Neural cell (in vitro differentiated cells): ENCODE measurements around the gene EML6. TPM values are rescaled to one million over a fixed set of nuclear protein-coding genes. Genes with fewer than 3 reads are reported as not detected.
"Not testable (repeated sequence)": the region's sequence is repeated elsewhere in the genome, so short reads cannot be mapped to it uniquely, and the experiment has no call there.

Source experiments
- H2AFZ ChIP-seq: fragments of 200-600, 300-800 bp; sonication (generic), shearing (Covaris generic); 2 replicates; pipeline ENCODE4 v1.6.0; 2014; ENCODE audit warnings: low read depth, mild to moderate bottlenecking, antibody characterized with exemption, low read length, moderate library complexity
- H3F3A ChIP-seq: fragments of 200-600 bp; shearing (Covaris generic); 2 replicates; pipeline ENCODE4 v1.6.1; 2016; ENCODE audit warnings: mild to moderate bottlenecking, moderate library complexity, mixed read lengths, antibody characterized with exemption, low read length; ENCODE audit not compliant: insufficient read depth, poor library complexity, severe bottlenecking
- H3K27ac ChIP-seq: fragments of 200-600, 300-800 bp; sonication (generic), shearing (Covaris generic); 2 replicates; pipeline ENCODE4 v1.5.1; 2014; ENCODE audit warnings: mild to moderate bottlenecking, low read length, moderate library complexity
- H3K27me3 ChIP-seq: fragments of 300-800, 200-600 bp; sonication (generic), shearing (Covaris generic); 2 replicates; pipeline ENCODE4 v1.6.0; 2014; ENCODE audit warnings: mild to moderate bottlenecking, low read depth, low read length, moderate library complexity; ENCODE audit not compliant: insufficient read depth
- H3K36me3 ChIP-seq: fragments of 300-800, 200-600 bp; sonication (generic), shearing (Covaris generic); 2 replicates; pipeline ENCODE4 v1.5.1; 2014; ENCODE audit warnings: mild to moderate bottlenecking, antibody characterized with exemption, low read length, moderate library complexity; ENCODE audit not compliant: insufficient read depth
- H3K4me2 ChIP-seq: fragments of 300-800, 200-600 bp; sonication (generic), shearing (Covaris generic); 2 replicates; pipeline ENCODE4 v1.6.0; 2014; ENCODE audit warnings: mild to moderate bottlenecking, low read length
- H3K4me3 ChIP-seq: fragments of 300-800, 200-600 bp; sonication (generic), shearing (Covaris generic); 2 replicates; pipeline ENCODE4 v1.5.1; 2014; ENCODE audit warnings: mild to moderate bottlenecking, low read length, moderate library complexity
- H3K79me2 ChIP-seq: fragments of 200-600 bp; shearing (Covaris generic); replicated peaks from 2 replicates; pipeline ENCODE4 v1.6.0; 2014; ENCODE audit warnings: mild to moderate bottlenecking, low read length, moderate library complexity; ENCODE audit not compliant: insufficient read depth
- H3K9ac ChIP-seq: fragments of 300-800, 200-600 bp; sonication (generic), shearing (Covaris generic); 2 replicates; pipeline ENCODE4 v1.6.1; 2016; ENCODE audit warnings: mild to moderate bottlenecking, low read length, mixed read lengths
- H3K9me2 ChIP-seq: fragments of 200-600 bp; shearing (Covaris generic); 2 replicates; pipeline ENCODE4 v1.6.1; 2016; ENCODE audit warnings: mild to moderate bottlenecking, low read length, mixed read lengths; ENCODE audit not compliant: insufficient read depth
- H3K9me3 ChIP-seq: fragments of 200-600, 300-800 bp; sonication (generic), shearing (Covaris generic); 2 replicates; pipeline ENCODE4 v1.6.1; 2016; ENCODE audit warnings: mild to moderate bottlenecking, mixed run types, low read length, moderate library complexity, mixed read lengths
- H4K20me1 ChIP-seq: fragments of 200-600 bp; shearing (Covaris generic); 2 replicates; pipeline ENCODE4 v1.6.1; 2016; ENCODE audit warnings: mild to moderate bottlenecking, mixed run types; ENCODE audit not compliant: insufficient read depth
- EP300 ChIP-seq: fragments of 450-650 bp; conservative IDR thresholded peaks from 2 replicates; pipeline ENCODE4 v1.6.1; 2014; ENCODE audit warnings: antibody characterized with exemption, mild to moderate bottlenecking, moderate library complexity; ENCODE audit not compliant: poor library complexity, severe bottlenecking
- EZH2 ChIP-seq: fragments of 200-600, 300-800 bp; shearing (Covaris generic), sonication (generic); IDR thresholded peaks from 2 replicates; pipeline ENCODE4 v1.6.1; 2014; ENCODE audit warnings: antibody characterized with exemption, low read length, borderline replicate concordance, mild to moderate bottlenecking; ENCODE audit not compliant: insufficient read depth, poor library complexity, severe bottlenecking
- MXI1 ChIP-seq: fragments of 450-650 bp; conservative IDR thresholded peaks from 2 replicates; pipeline ENCODE4 v1.6.1; 2014; ENCODE audit warnings: antibody characterized with exemption, mild to moderate bottlenecking; ENCODE audit not compliant: poor library complexity, severe bottlenecking
- POLR2AphosphoS5 ChIP-seq: IDR thresholded peaks from 2 replicates; pipeline ENCODE4 v1.6.1; 2012
- RAD21 ChIP-seq: fragments of 450-650 bp; conservative IDR thresholded peaks from 2 replicates; pipeline ENCODE4 v1.6.1; 2014; ENCODE audit warnings: antibody characterized with exemption, mild to moderate bottlenecking, moderate library complexity
- SMC3 ChIP-seq: fragments of 450-650 bp; conservative IDR thresholded peaks from 2 replicates; pipeline ENCODE4 v1.6.1; 2014; ENCODE audit warnings: antibody characterized with exemption, mild to moderate bottlenecking, moderate library complexity; ENCODE audit not compliant: poor library complexity
- TAF1 ChIP-seq: IDR thresholded peaks from 2 replicates; pipeline ENCODE4 v1.6.1; 2012; ENCODE audit warnings: low read depth
- polyA plus RNA-seq: library from polyadenylated mRNA; depleted of rRNA; stranded (reverse); fragments of >200 nt; gene quantifications from 2 replicates; pipeline ENCODE4 v1.2.3, GENCODE V29; 2014
- TF ChIP-seq, protein P1 (sequence below): fragments of 450-650 bp; IDR thresholded peaks from 2 replicates; pipeline ENCODE4 v1.5.1; 2014; ENCODE audit warnings: antibody characterized with exemption, mild to moderate bottlenecking, moderate library complexity; ENCODE audit not compliant: poor library complexity, severe bottlenecking
- TF ChIP-seq, protein P2 (sequence below): IDR thresholded peaks from 2 replicates; pipeline ENCODE4 v1.6.1; 2012; ENCODE audit warnings: borderline replicate concordance

The EML6 gene
- polyA plus RNA-seq, 1 donor from 2014 or later, result 13.4 TPM

DNA sequence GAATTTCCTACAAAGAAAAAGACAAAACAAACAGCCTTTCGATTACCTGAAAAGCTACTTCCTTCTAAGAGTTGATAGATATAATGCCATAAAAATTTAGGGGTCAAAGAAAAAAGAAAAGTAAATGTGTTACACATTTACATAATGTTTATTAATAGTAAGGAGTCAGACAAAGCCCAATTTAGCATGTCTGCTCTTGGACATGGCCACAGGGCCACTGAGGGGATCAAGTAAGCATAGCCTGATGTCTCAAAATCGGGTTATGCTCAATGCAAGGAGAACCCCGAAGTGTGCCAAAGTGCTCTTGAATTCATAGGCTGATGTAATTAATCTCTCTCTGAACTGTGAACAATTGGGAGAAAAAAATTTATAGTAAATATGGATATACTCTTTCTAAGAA, 265.1 kb downstream of the EML6 start:
- no peak overlapping the region for H3K9ac ChIP-seq
- H3K4me2 ChIP-seq, result no peak overlapping the region
- H2AFZ ChIP-seq, result no peak overlapping the region
- H3K36me3 ChIP-seq, result peaks cover 26% of the 10 kb centered on the region
- H3K27ac ChIP-seq, result no peak overlapping the region
- TF ChIP-seq RAD21 (no peak), MXI1 (no peak), SMC3 (no peak), EP300 (no peak), EZH2 (no peak), TAF1 (no peak), POLR2AphosphoS5 (no peak)
- TF ChIP-seq, protein P1, sequence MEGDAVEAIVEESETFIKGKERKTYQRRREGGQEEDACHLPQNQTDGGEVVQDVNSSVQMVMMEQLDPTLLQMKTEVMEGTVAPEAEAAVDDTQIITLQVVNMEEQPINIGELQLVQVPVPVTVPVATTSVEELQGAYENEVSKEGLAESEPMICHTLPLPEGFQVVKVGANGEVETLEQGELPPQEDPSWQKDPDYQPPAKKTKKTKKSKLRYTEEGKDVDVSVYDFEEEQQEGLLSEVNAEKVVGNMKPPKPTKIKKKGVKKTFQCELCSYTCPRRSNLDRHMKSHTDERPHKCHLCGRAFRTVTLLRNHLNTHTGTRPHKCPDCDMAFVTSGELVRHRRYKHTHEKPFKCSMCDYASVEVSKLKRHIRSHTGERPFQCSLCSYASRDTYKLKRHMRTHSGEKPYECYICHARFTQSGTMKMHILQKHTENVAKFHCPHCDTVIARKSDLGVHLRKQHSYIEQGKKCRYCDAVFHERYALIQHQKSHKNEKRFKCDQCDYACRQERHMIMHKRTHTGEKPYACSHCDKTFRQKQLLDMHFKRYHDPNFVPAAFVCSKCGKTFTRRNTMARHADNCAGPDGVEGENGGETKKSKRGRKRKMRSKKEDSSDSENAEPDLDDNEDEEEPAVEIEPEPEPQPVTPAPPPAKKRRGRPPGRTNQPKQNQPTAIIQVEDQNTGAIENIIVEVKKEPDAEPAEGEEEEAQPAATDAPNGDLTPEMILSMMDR, result no peak
- TF ChIP-seq, protein P2, sequence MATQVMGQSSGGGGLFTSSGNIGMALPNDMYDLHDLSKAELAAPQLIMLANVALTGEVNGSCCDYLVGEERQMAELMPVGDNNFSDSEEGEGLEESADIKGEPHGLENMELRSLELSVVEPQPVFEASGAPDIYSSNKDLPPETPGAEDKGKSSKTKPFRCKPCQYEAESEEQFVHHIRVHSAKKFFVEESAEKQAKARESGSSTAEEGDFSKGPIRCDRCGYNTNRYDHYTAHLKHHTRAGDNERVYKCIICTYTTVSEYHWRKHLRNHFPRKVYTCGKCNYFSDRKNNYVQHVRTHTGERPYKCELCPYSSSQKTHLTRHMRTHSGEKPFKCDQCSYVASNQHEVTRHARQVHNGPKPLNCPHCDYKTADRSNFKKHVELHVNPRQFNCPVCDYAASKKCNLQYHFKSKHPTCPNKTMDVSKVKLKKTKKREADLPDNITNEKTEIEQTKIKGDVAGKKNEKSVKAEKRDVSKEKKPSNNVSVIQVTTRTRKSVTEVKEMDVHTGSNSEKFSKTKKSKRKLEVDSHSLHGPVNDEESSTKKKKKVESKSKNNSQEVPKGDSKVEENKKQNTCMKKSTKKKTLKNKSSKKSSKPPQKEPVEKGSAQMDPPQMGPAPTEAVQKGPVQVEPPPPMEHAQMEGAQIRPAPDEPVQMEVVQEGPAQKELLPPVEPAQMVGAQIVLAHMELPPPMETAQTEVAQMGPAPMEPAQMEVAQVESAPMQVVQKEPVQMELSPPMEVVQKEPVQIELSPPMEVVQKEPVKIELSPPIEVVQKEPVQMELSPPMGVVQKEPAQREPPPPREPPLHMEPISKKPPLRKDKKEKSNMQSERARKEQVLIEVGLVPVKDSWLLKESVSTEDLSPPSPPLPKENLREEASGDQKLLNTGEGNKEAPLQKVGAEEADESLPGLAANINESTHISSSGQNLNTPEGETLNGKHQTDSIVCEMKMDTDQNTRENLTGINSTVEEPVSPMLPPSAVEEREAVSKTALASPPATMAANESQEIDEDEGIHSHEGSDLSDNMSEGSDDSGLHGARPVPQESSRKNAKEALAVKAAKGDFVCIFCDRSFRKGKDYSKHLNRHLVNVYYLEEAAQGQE, result no peak
- no peaks in the 10 kb centered on the region for H3K9me2 ChIP-seq
- H4K20me1 ChIP-seq, result peaks cover 19% of the 10 kb centered on the region
- no peaks in the 10 kb centered on the region for H3K9me3 ChIP-seq
- H3K27me3 ChIP-seq, result no peaks in the 10 kb centered on the region
- no peaks in the 10 kb centered on the region for H3F3A ChIP-seq
- peaks cover 88% of the 10 kb centered on the region for H3K79me2 ChIP-seq
- no peak overlapping the region for H3K4me3 ChIP-seq

DNA sequence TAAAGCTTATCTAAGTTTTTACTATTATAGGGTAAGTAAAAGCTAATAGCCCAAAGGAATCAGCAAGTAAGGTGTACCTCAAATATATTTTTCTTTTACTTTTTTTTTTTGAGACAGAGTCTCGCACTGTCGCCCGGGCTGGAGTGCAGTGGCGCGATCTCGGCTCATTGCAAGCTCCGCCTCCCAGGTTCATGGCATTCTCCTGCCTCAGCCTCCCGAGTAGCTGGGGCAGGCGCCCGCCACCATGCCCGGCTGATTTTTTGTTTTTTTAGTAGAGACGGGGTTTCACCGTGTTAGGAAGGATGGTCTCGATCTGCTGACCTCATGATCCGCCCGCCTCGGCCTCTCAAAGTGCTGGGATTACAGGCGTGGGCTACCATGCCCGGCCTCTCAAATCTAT, 267.2 kb downstream of the EML6 start:
- not testable (repeated sequence) for H3K4me3 ChIP-seq, H3F3A ChIP-seq, H2AFZ ChIP-seq, H3K9me3 ChIP-seq, H3K27ac ChIP-seq, H3K9me2 ChIP-seq, H3K9ac ChIP-seq, H3K27me3 ChIP-seq, H3K4me2 ChIP-seq
- H3K36me3 ChIP-seq, result peaks cover 16% of the 10 kb centered on the region
- peaks cover 87% of the 10 kb centered on the region for H3K79me2 ChIP-seq
- peaks cover 20% of the 10 kb centered on the region for H4K20me1 ChIP-seq

DNA sequence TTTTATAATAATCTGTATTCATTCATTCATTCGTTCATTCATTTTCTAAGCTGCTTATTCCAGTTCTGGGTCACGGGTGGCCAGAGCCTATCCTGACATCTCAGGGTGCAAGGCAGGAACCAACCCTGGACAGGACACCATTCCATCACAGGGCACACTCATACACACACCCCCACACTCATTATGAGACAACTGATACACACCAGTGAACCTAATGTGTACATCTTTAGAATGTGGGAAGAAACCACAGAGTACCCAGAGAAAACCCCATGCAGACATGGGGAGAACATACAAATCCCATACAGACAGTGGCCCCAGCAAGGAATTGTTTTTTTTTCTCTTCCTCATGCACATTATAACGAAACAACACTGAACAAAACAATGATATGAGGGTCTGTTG, 272.1 kb downstream of the EML6 start:
- H3K27ac ChIP-seq, result no peak overlapping the region
- H3K4me2 ChIP-seq, result no peak overlapping the region
- peaks cover 95% of the 10 kb centered on the region for H3K79me2 ChIP-seq
- H2AFZ ChIP-seq, result no peak overlapping the region
- no peaks in the 10 kb centered on the region for H3K9me3 ChIP-seq
- H3F3A ChIP-seq, result no peaks in the 10 kb centered on the region
- H3K4me3 ChIP-seq, result no peak overlapping the region
- H3K9ac ChIP-seq, result no peak overlapping the region
- H4K20me1 ChIP-seq, result peaks cover 26% of the 10 kb centered on the region
- H3K9me2 ChIP-seq, result no peaks in the 10 kb centered on the region
- no peaks in the 10 kb centered on the region for H3K36me3 ChIP-seq
- no peaks in the 10 kb centered on the region for H3K27me3 ChIP-seq
- TF ChIP-seq SMC3, result no peak
- no peak for TF ChIP-seq POLR2AphosphoS5
- no peak for TF ChIP-seq TAF1
- no peak for TF ChIP-seq RAD21
- no peak for TF ChIP-seq EP300
- TF ChIP-seq, protein P2, result no peak
- TF ChIP-seq MXI1, result no peak
- TF ChIP-seq EZH2, result no peak
- TF ChIP-seq, protein P1, result no peak
